C4-2B (cell line): ENCODE data around the gene TIGD1.

Experiments
- ZFX ChIP-seq: fragments of 450-650 bp; IDR thresholded peaks from 2 replicates; pipeline ENCODE4 v1.6.1; 2017
- TF ChIP-seq, protein P1 (sequence below): fragments of 450-650 bp; conservative IDR thresholded peaks from 2 replicates; pipeline ENCODE4 v1.5.1; 2017; ENCODE audit warnings: mild to moderate bottlenecking

DNA sequence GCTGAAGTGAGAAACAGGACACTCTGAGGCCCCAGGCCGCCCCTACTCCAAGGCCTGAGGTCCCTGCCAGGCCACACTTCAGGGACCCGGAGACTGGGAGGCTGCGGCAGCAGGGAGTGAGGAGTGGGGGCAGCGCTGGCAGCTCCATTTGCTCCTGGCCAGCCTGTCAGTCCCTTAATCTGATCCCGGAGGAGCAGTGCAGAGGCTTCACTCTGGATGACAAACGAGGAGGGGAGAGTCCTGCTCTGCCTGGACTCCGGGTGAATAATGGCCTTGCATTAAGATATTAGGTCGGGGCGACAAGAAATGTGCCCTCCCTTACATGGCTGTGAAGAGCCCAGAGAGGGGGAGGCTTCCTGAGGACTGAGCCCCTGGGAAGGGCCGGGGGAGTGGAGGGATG lies 44.5 kb downstream of the TIGD1 start:
- TF ChIP-seq, protein P1, sequence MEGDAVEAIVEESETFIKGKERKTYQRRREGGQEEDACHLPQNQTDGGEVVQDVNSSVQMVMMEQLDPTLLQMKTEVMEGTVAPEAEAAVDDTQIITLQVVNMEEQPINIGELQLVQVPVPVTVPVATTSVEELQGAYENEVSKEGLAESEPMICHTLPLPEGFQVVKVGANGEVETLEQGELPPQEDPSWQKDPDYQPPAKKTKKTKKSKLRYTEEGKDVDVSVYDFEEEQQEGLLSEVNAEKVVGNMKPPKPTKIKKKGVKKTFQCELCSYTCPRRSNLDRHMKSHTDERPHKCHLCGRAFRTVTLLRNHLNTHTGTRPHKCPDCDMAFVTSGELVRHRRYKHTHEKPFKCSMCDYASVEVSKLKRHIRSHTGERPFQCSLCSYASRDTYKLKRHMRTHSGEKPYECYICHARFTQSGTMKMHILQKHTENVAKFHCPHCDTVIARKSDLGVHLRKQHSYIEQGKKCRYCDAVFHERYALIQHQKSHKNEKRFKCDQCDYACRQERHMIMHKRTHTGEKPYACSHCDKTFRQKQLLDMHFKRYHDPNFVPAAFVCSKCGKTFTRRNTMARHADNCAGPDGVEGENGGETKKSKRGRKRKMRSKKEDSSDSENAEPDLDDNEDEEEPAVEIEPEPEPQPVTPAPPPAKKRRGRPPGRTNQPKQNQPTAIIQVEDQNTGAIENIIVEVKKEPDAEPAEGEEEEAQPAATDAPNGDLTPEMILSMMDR: no peak
- TF ChIP-seq ZFX: no peak
